Astrocyte of the spinal cord (primary cell): Measurements from ENCODE around the gene ANKRD33.

Experiments used
- DNase-seq: peaks from one replicate; pipeline ENCODE4 v3.0.0; 2011; ENCODE audit warnings: low read depth, low spot score
- H3K4me3 ChIP-seq: 2 replicates; pipeline ENCODE4 v1.5.1; 2011; ENCODE audit warnings: low read depth, mild to moderate bottlenecking, low read length, moderate library complexity
- CTCF ChIP-seq: IDR thresholded peaks from 2 replicates; pipeline ENCODE4 v1.5.1; 2012; ENCODE audit warnings: low read depth, mild to moderate bottlenecking, low read length, inconsistent platforms
- in situ Hi-C: cut with HindIII; loops from 2 replicates; pipeline ENCODE4 v1.10.0; 2017; ENCODE audit warnings: low sequenced_read_pairs

Gene ANKRD33

GRCh38 chr12:51932218-51933076, 44.5 kb downstream of the ANKRD33 start:
- no peak overlapping the region for H3K4me3 ChIP-seq
- no peak for DNase-seq
- in situ Hi-C loops, result no loop called here
- no peak for TF ChIP-seq CTCF

- in situ Hi-C loops, result no loop called here
- DNase-seq, result no peak
Measured at GRCh38 chr12:51934080-51934479, 46.2 kb downstream of the ANKRD33 start.

GRCh38 chr12:51937926-51938325, 50.0 kb downstream of the ANKRD33 start:
- in situ Hi-C loops, result no loop called here
- no peak for DNase-seq
- H3K4me3 ChIP-seq, result no peak overlapping the region
- TF ChIP-seq CTCF, result no peak

More at GRCh38 chr12:51934080-51934479, 46.2 kb downstream of the ANKRD33 start:
- no peak overlapping the region for H3K4me3 ChIP-seq
- no peak for TF ChIP-seq CTCF

GRCh38 chr12:51938726-51939125, 50.8 kb downstream of the ANKRD33 start:
- DNase-seq, result no peak
- TF ChIP-seq CTCF, result no peak
- H3K4me3 ChIP-seq, result no peak overlapping the region
- in situ Hi-C loops, result no loop called here

- no peak overlapping the region for H3K4me3 ChIP-seq
- DNase-seq, result peak; percentile 51
- no peak for TF ChIP-seq CTCF
- in situ Hi-C loops, result no loop called here
Measured at GRCh38 chr12:51941011-51941581, 53.2 kb downstream of the ANKRD33 start.
